Measurements from ENCODE around the gene KRT222.

The KRT222 gene

GRCh38 chr17:40613467-40614154 lies 51.4 kb downstream of the KRT222 start:
- no peak for DNase-seq

GRCh38 chr17:40612599-40613244 lies 52.3 kb downstream of the KRT222 start:
- DNase-seq, result peak; percentile 32

- no peak for DNase-seq
Observed at GRCh38 chr17:40611840-40612474, 53.0 kb downstream of the KRT222 start.

- no peak for DNase-seq
Observed at GRCh38 chr17:40610359-40610758, 54.6 kb downstream of the KRT222 start.

GRCh38 chr17:40608061-40608581 lies 56.9 kb downstream of the KRT222 start:
- no peak for DNase-seq

GRCh38 chr17:40607641-40608040 lies 57.3 kb downstream of the KRT222 start:
- DNase-seq, result no peak

GRCh38 chr17:40606548-40607353 lies 58.2 kb downstream of the KRT222 start:
- DNase-seq, result no peak

GRCh38 chr17:40605306-40605705 lies 59.7 kb downstream of the KRT222 start:
- no peak for DNase-seq
